Sigmoid colon (tissue), 4 donors: ENCODE results near the gene ZFYVE9.
"Not testable (repeated sequence)": the region's sequence is repeated elsewhere in the genome, so short reads cannot be mapped to it uniquely, and the experiment has no call there.

ENCODE experiments used
- CTCF ChIP-seq, 4 experiments: fragments of 450-650 bp in 3 of 4; fragments of 200-600 bp in 1 of 4; IDR thresholded peaks; one replicate each; pipeline ENCODE4 v1.5.1; 2016 to 2019; ENCODE audit warnings: antibody characterized with exemption in 4 of 4, mild to moderate bottlenecking in 3 of 4, moderate library complexity in 2 of 4
- EP300 ChIP-seq, 4 donors: sonication (generic); formaldehyde crosslinking; IDR thresholded peaks; one replicate each; pipeline ENCODE4 v1.6.1; 2017; ENCODE audit warnings: antibody characterized with exemption in 4 of 4

GRCh38 chr1:52094300-52094699 is 47.6 kb upstream of the ZFYVE9 start:
- TF ChIP-seq CTCF, EP300 (IDR thresholded peaks at IDR 0.05): not testable (repeated sequence)
